ENCODE measurements around the gene FOXL2. TPM values are rescaled to one million over a fixed set of nuclear protein-coding genes. Genes with fewer than 3 reads are reported as not detected.

The FOXL2 gene
- total and polyA plus RNA-seq, 2 of the 13 experiments (the other 11 are each of a cell fraction or from before 2014, with no cell fraction given) = not detected

- Histone ChIP-seq H3K4me3 (replicated peaks in 1 of 3; ENCODE audit: insufficient read depth in 1 of 3, low read depth in 2 of 3, low read length in 3 of 3) (peak overlapping the region; percentile 22 to 71 (median 43)), H3K9ac (ENCODE audit: insufficient read depth, low read depth, low read length) (peak overlapping the region; percentile 37; the same call in 1 of the 2 replicates), H2AFZ (ENCODE audit: low read length) (no peak overlapping the region), H3K4me2 (ENCODE audit: low read depth, low read length) (peak overlapping the region; percentile 93), H3K4me1 (ENCODE audit: insufficient read depth, low read length) (peaks cover 37% of the 10 kb centered on the region), H3K9me3 (ENCODE audit: low read length) (no peaks in the 10 kb centered on the region), H3K27ac (ENCODE audit: extremely low read length, insufficient read depth, low read length) (no peak overlapping the region), H4K20me1 (ENCODE audit: insufficient read depth, low read length) (no peaks in the 10 kb centered on the region), H3K36me3 (replicated peaks in 1 of 2; ENCODE audit: control insufficient read depth in 1 of 2, insufficient read depth in 2 of 2, low read length in 2 of 2) (no peaks in the 10 kb centered on the region), H3K27me3 (ENCODE audit: control insufficient read depth in 1 of 2, insufficient read depth in 2 of 2, low read length in 2 of 2) (peaks cover 20 to 64% of the 10 kb centered on the region in 2 experiments; a peak in 4 of 5 replicates), H3K79me2 (ENCODE audit: insufficient read depth, low read length) (no peaks in the 10 kb centered on the region)
- intact Hi-C loops (cut with micrococcal nuclease; ENCODE audit: unreplicated experiment) (loop anchor here (1.0 to 5.0 kb wide), 2 partner anchors 393 to 1306 kb away; no protein-coding TSS in a partner anchor), in situ Hi-C loops (cut with HindIII; ENCODE audit: extremely low pct_ligation_motif_present, low pct_unique_long_range_greater_than_20kb) (loop anchor here (5.0 kb wide), 3 partner anchors 41 to 391 kb away; no protein-coding TSS in a partner anchor)
- ChIA-PET CTCF (ENCODE audit: low intra/inter-chr PET ratio, low total read pairs) (interaction anchor here (1.2 to 1.8 kb wide), 3 partner anchors 43 to 519 kb away, joined by 3 to 9 read pairs (median 3); no protein-coding TSS in a partner anchor), POLR2A (interaction anchor here (0.8 to 1.4 kb wide), 4 partner anchors 12 to 342 kb away, joined by 3 to 10 read pairs (median 5); partner anchors contain the start of gene CEP70)
- BruUV-seq (replicated peaks) = no TSS peak
- DNase-seq (ENCODE audit: low spot score) (peak; percentile 27), ATAC-seq (peak; percentile 84), FAIRE-seq (peak; percentile 43)
- 2% methylated on average over 16 of the region's 58 CpGs for WGBS (ENCODE audit: low lambda C conversion rate)
- TF ChIP-seq HOXA5 (CRISPR knock-in tag; IDR thresholded peaks at IDR 0.05) (0 out of 2 replicates have a peak, but pooled peaks have one; percentile 23), AHR (CRISPR knock-in tag; IDR thresholded peaks at IDR 0.05) (no peak), TFDP1 (CRISPR knock-in tag; IDR thresholded peaks at IDR 0.05; ENCODE audit: borderline replicate concordance) (peak; percentile 13; the same call in 1 of the 2 replicates), THAP9 (CRISPR knock-in tag; IDR thresholded peaks at IDR 0.05; ENCODE audit: borderline replicate concordance) (peak; percentile 28; the same call in 1 of the 2 replicates), ZNF614 (CRISPR knock-in tag; IDR thresholded peaks at IDR 0.05; ENCODE audit: borderline replicate concordance) (0 out of 2 replicates have a peak, but pooled peaks have one; percentile 13), NRL (CRISPR knock-in tag; IDR thresholded peaks at IDR 0.05; ENCODE audit: borderline replicate concordance) (peak; percentile 52; the same call in 1 of the 2 replicates), MYC (CRISPR knock-in tag; IDR thresholded peaks at IDR 0.05; ENCODE audit: borderline replicate concordance) (peak; percentile 69), ZSCAN21 (CRISPR knock-in tag; IDR thresholded peaks at IDR 0.05; ENCODE audit: borderline replicate concordance) (peak; percentile 45; the same call in 1 of the 2 replicates), RFXANK (CRISPR knock-in tag; IDR thresholded peaks at IDR 0.05) (no peak), RNF2 (conservative IDR thresholded peaks at IDR 0.05; ENCODE audit: low read depth) (peak; percentile 43; the same call in 1 of the 2 replicates), ZNF329 (CRISPR knock-in tag; IDR thresholded peaks at IDR 0.05; ENCODE audit: low read depth) (no peak), ZNF770 (CRISPR knock-in tag; IDR thresholded peaks at IDR 0.05) (peak; percentile 48; the same call in 1 of the 2 replicates), POGK (CRISPR knock-in tag; conservative IDR thresholded peaks at IDR 0.05) (0 out of 2 replicates have a peak, but pooled peaks have one; percentile 26), ZFP36L2 (CRISPR knock-in tag; IDR thresholded peaks at IDR 0.05) (no peak)
These were observed 10.8 kb downstream of the FOXL2 start for GRCh38 chr3:138935863-138936740.
